H1 (cell line): Measurements from ENCODE around the gene TBC1D9. TPM values are rescaled to one million over a fixed set of nuclear protein-coding genes. Genes with fewer than 3 reads are reported as not detected.

Source experiments
- CTCF ChIA-PET: fragments of 300-600 bp; sonication (Branson Sonifier 250); formaldehyde crosslinking; loops from one replicate; lab custom pipeline; 2021; ENCODE audit not compliant: partially characterized antibody; lab: Charles Lee
- POLR2A ChIA-PET: fragments of 300-600 bp; sonication (Branson Sonifier 250); formaldehyde crosslinking; loops from one replicate; lab custom pipeline; 2021; ENCODE audit warnings: inconsistent platforms; ENCODE audit not compliant: partially characterized antibody; lab: Charles Lee
- DNase-seq, 2 experiments: peaks; one replicate each; pipeline versions ENCODE4 v3.0.0 to v3.0.0-alpha.2; 2010 to 2022; ENCODE audit warnings: low spot score in 2 of 2, low read depth in 1 of 2, mixed read lengths in 1 of 2
- FAIRE-seq: peaks from 2 replicates; lab custom pipeline; 2011; peaks lifted over from hg19 to GRCh38; lab: Jason Lieb, UNC
- H2AFZ ChIP-seq: 2 replicates; pipeline ENCODE4 v1.8.1; 2012; ENCODE audit warnings: low read length, inconsistent platforms
- H2AK5ac ChIP-seq: 2 replicates; pipeline ENCODE4 v1.6.1; 2013; ENCODE audit warnings: low read depth, low read length
- H2BK120ac ChIP-seq: replicated peaks from 2 replicates; pipeline ENCODE3; 2013; ENCODE audit warnings: low read depth, low read length, inconsistent platforms
- H2BK12ac ChIP-seq: 2 replicates; pipeline ENCODE4 v1.6.1; 2013; ENCODE audit warnings: low read depth, low read length
- H2BK15ac ChIP-seq: 2 replicates; pipeline ENCODE4 v1.6.1; 2013; ENCODE audit warnings: low read length
- H2BK20ac ChIP-seq: 2 replicates; pipeline ENCODE4 v1.6.1; 2013; ENCODE audit warnings: low read length
- H2BK5ac ChIP-seq: 2 replicates; pipeline ENCODE4 v1.6.1; 2013; ENCODE audit warnings: low read depth, low read length
- H3K14ac ChIP-seq: 2 replicates; pipeline ENCODE4 v1.6.1; 2013; ENCODE audit warnings: inconsistent platforms; ENCODE audit not compliant: insufficient read length
- H3K18ac ChIP-seq: 2 replicates; pipeline ENCODE4 v1.6.1; 2013; ENCODE audit warnings: low read length; ENCODE audit errors: extremely low read depth
- H3K23ac ChIP-seq: 2 replicates; pipeline ENCODE4 v1.6.1; 2013; ENCODE audit warnings: inconsistent platforms; ENCODE audit not compliant: insufficient read length
- H3K23me2 ChIP-seq: 2 replicates; pipeline ENCODE4 v1.6.1; 2013; ENCODE audit warnings: low read depth, low read length
- H3K27ac ChIP-seq: 2 replicates; pipeline ENCODE4 v1.6.1; 2011; ENCODE audit warnings: low read depth, low read length, inconsistent platforms
- H3K27me3 ChIP-seq, 4 experiments: replicated peaks in 1 of 4; 1 replicate in 1 of 4; 2 replicates in 3 of 4; pipeline versions ENCODE4 v1.6.1 to v1.8.1; 2011 to 2013; ENCODE audit warnings: low read length in 3 of 4, mild to moderate bottlenecking in 3 of 4, inconsistent platforms in 2 of 4, mixed read lengths in 2 of 4, moderate library complexity in 1 of 4; ENCODE audit not compliant: control insufficient read depth in 3 of 4, insufficient read depth in 3 of 4; ENCODE audit errors: extremely low read depth in 1 of 4
- H3K36me3 ChIP-seq, 4 experiments: 2 replicates each; pipeline versions ENCODE4 v1.6.1 to v1.8.1; 2011 to 2013; ENCODE audit warnings: mild to moderate bottlenecking in 4 of 4, low read length in 3 of 4, moderate library complexity in 2 of 4, control low read depth in 1 of 4, inconsistent platforms in 1 of 4; ENCODE audit not compliant: insufficient read depth in 4 of 4, control insufficient read depth in 2 of 4
- H3K4ac ChIP-seq: replicated peaks from 2 replicates; pipeline ENCODE3; 2013; ENCODE audit warnings: low read length, low read depth, mixed read lengths, inconsistent platforms; ENCODE audit not compliant: insufficient read length
- H3K4me1 ChIP-seq, 4 experiments: replicated peaks in 1 of 4; 1 replicate in 1 of 4; 2 replicates in 3 of 4; pipeline versions ENCODE4 v1.6.1 to v1.8.1; 2011 to 2013; ENCODE audit warnings: low read length in 3 of 4, inconsistent platforms in 2 of 4, mixed read lengths in 1 of 4; ENCODE audit not compliant: insufficient read depth in 4 of 4, control insufficient read depth in 3 of 4
- H3K4me2 ChIP-seq, 2 experiments: 2 replicates each; pipeline versions ENCODE4 v1.6.1 to v1.8.1; 2011 to 2013; ENCODE audit warnings: low read depth in 2 of 2, low read length in 2 of 2, control low read depth in 1 of 2, inconsistent platforms in 1 of 2, mild to moderate bottlenecking in 1 of 2; ENCODE audit not compliant: insufficient read depth in 1 of 2
- H3K4me3 ChIP-seq, 4 experiments: fragments of 200-600, 300-600 bp in 1 of 4; sonication (generic), shearing (Covaris generic), sonication (Bioruptor Twin) in 1 of 4; 2 replicates each; pipeline versions ENCODE4 v1.5.1 to v1.8.1; 2011 to 2016; ENCODE audit warnings: low read length in 4 of 4, low read depth in 3 of 4, control low read depth in 2 of 4, inconsistent platforms in 2 of 4, mild to moderate bottlenecking in 2 of 4, mixed read lengths in 1 of 4, moderate library complexity in 1 of 4; ENCODE audit not compliant: insufficient read depth in 2 of 4; ENCODE audit errors: extremely low read depth in 1 of 4
- H3K56ac ChIP-seq: replicated peaks from 2 replicates; pipeline ENCODE3; 2013; ENCODE audit warnings: low read depth, mild to moderate bottlenecking, mixed read lengths, low read length, inconsistent platforms; ENCODE audit not compliant: insufficient read length
- H3K79me1 ChIP-seq: 2 replicates; pipeline ENCODE4 v1.6.1; 2013; ENCODE audit warnings: low read depth, low read length, control low read depth
- H3K79me2 ChIP-seq, 2 experiments: 2 replicates each; pipeline versions ENCODE4 v1.6.1 to v1.8.1; 2012 to 2013; ENCODE audit warnings: low read length in 2 of 2, mild to moderate bottlenecking in 2 of 2, inconsistent platforms in 1 of 2; ENCODE audit not compliant: insufficient read depth in 2 of 2, control insufficient read depth in 1 of 2
- H3K9ac ChIP-seq, 4 experiments: replicated peaks in 1 of 4; 1 replicate in 1 of 4; 2 replicates in 3 of 4; pipeline versions ENCODE4 v1.6.1 to v1.8.1; 2011 to 2013; ENCODE audit warnings: low read depth in 3 of 4, low read length in 3 of 4, control low read depth in 2 of 4, mild to moderate bottlenecking in 2 of 4, moderate library complexity in 2 of 4, inconsistent platforms in 1 of 4; ENCODE audit errors: extremely low read depth in 1 of 4
- H3K9me3 ChIP-seq, 2 experiments: 2 replicates each; pipeline versions ENCODE4 v1.6.1 to v1.8.1; 2012 to 2013; ENCODE audit warnings: mild to moderate bottlenecking in 2 of 2, moderate library complexity in 2 of 2, control low read depth in 1 of 2, inconsistent platforms in 1 of 2, low read depth in 1 of 2, low read length in 1 of 2, mixed read lengths in 1 of 2; ENCODE audit not compliant: insufficient read depth in 2 of 2
- H4K20me1 ChIP-seq, 2 experiments: replicated peaks in 1 of 2; 2 replicates each; pipeline versions ENCODE3 to v1.8.1; 2011 to 2013; ENCODE audit warnings: inconsistent platforms in 2 of 2, low read length in 2 of 2, mild to moderate bottlenecking in 1 of 2; ENCODE audit not compliant: insufficient read depth in 2 of 2, control insufficient read depth in 1 of 2
- H4K5ac ChIP-seq: 2 replicates; pipeline ENCODE4 v1.6.1; 2013; ENCODE audit warnings: low read length, low read depth, mixed read lengths, inconsistent platforms; ENCODE audit not compliant: insufficient read length
- H4K8ac ChIP-seq: 2 replicates; pipeline ENCODE4 v1.8.0; 2013; ENCODE audit warnings: mild to moderate bottlenecking, moderate library complexity, low read length, inconsistent platforms; ENCODE audit not compliant: insufficient read depth; ENCODE audit errors: extremely low read depth
- H4K91ac ChIP-seq: replicated peaks from 2 replicates; pipeline ENCODE3; 2013; ENCODE audit warnings: low read length, mixed read lengths, inconsistent platforms; ENCODE audit not compliant: insufficient read length
- EGR1 ChIP-seq: IDR thresholded peaks from 2 replicates; pipeline ENCODE4 v1.6.1; 2011; ENCODE audit warnings: low read depth, low read length, borderline replicate concordance
- GABPA ChIP-seq: IDR thresholded peaks from 2 replicates; pipeline ENCODE4 v1.6.1; 2011; ENCODE audit warnings: mild to moderate bottlenecking, low read length, moderate library complexity, borderline replicate concordance; ENCODE audit not compliant: insufficient read depth
- HDAC6 ChIP-seq: IDR thresholded peaks from one replicate; pipeline ENCODE4 v1.7.1; 2012; ENCODE audit warnings: low read depth, mild to moderate bottlenecking, inconsistent platforms, low read length, moderate library complexity
- RNF2 ChIP-seq: fragments of 200-900, 300-1000 bp; sonication (generic); IDR thresholded peaks from 2 replicates; pipeline ENCODE4 v1.7.1; 2016; ENCODE audit warnings: borderline replicate concordance, low read depth, mild to moderate bottlenecking, antibody characterized with exemption, low read length; ENCODE audit not compliant: poor library complexity, severe bottlenecking; ENCODE audit errors: missing control alignments
- SAP30 ChIP-seq: fragments of 300-600 bp; sonication (generic); IDR thresholded peaks from 2 replicates; pipeline ENCODE4 v1.7.1; 2012; ENCODE audit warnings: low read length, moderate library complexity, mild to moderate bottlenecking, inconsistent platforms; ENCODE audit not compliant: insufficient read depth, insufficient replicate concordance
- SIN3A ChIP-seq, 2 experiments: IDR thresholded peaks in 1 of 2; conservative IDR thresholded peaks in 1 of 2; 2 replicates each; pipeline ENCODE4 v1.6.1; 2011 to 2012; ENCODE audit warnings: low read length in 2 of 2, improper control_type of control experiment in 1 of 2, low read depth in 1 of 2, mild to moderate bottlenecking in 1 of 2
- WGBS, 2 experiments: shearing (Covaris generic) in 1 of 2; methylation state at CpG; one replicate each; pipeline versions ENCODE4 v1.1.6 to v1.1.7; 2013 to 2015; ENCODE audit warnings: low lambda C conversion rate in 2 of 2, mixed read lengths in 2 of 2, inconsistent platforms in 1 of 2, low coverage in 1 of 2, missing lambda C conversion rate in 1 of 2; ENCODE audit not compliant: insufficient replicate concordance in 2 of 2, insufficient coverage in 1 of 2, insufficient read length in 1 of 2; ENCODE audit errors: extremely low coverage in 1 of 2, missing lambda C conversion rate in 1 of 2; 5-methylcytosine and 5-hydroxymethylcytosine counted together
- polyA plus RNA-seq, 7 experiments: library from polyadenylated mRNA; depleted of rRNA in 3 of 7; stranded (reverse) in 5 of 7; unstranded in 2 of 7; fragments of >200 nt in 5 of 7; fragments of 200-250 nt in 2 of 7; gene quantifications; 1 replicate in 5 of 7; 2 replicates in 1 of 7; 4 replicates in 1 of 7; pipeline versions ENCODE4 v1.2.1 to v1.2.3, GENCODE V29; 2011 to 2013; ENCODE audit warnings: missing spikeins in 2 of 7, mixed read lengths in 2 of 7
- total RNA-seq: library from RNA; stranded (reverse); fragmentation: NEBNext Ultra II Directional; extraction: Animal tissue kit (Norgen Biotek cat#: 25700); gene quantifications from 2 replicates; pipeline ENCODE4 v1.2.1, GENCODE V29; 2021
- TF ChIP-seq, protein P1 (sequence below): IDR thresholded peaks from 2 replicates; pipeline ENCODE4 v1.6.1; 2011; ENCODE audit warnings: low read length, improper control_type of control experiment

Gene TBC1D9
- total and polyA plus RNA-seq, 2 of the 8 experiments (the other 6 are each of a cell fraction or from before 2014, with no cell fraction given) = 0.94 to 1.0 TPM

DNA sequence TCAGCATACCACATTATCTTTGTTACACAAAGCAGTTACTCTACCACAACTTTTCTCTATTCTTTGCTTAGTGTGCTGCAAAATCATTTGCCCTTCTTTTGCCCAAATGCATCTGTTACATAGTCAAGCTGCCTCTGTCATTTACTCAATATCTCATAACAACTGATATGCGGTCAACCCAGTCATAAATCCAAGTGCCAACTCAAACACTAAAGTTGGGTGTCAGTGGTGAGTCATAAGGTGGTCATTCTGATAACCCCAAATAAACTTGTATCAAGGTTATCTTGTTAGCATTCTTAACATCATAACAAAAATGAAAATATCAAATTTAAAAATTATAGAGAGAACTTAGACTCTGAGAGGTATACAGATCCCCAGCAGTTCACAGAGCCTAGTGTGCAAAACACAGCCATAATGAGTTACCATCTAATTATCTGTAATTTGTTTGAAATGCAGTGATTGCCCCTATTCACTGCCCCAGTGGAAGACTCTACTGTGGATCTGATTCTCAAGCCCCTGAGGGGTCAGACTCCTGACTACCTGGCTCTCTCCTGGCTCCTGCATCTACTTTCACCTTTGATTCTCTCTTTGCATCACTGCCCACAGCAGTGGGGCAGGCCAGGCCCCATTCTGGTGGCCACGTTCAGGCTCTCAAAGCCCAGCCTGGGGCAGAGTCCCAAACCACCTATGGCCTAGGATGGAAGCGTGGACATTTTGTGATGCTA, 29.2 kb downstream of the TBC1D9 start:
- H3K9me3 ChIP-seq = no peaks in the 10 kb centered on the region
- TF ChIP-seq SIN3A (conservative IDR thresholded peaks at IDR 0.05 in 1 of 2, IDR thresholded peaks at IDR 0.05 in 1 of 2; ENCODE audit: low read depth in 1 of 2, low read length in 2 of 2) (no peak), SAP30 (no peak), HDAC6 (no peak), RNF2 (no peak), EGR1 (no peak), GABPA (no peak)
- TF ChIP-seq, protein P1, sequence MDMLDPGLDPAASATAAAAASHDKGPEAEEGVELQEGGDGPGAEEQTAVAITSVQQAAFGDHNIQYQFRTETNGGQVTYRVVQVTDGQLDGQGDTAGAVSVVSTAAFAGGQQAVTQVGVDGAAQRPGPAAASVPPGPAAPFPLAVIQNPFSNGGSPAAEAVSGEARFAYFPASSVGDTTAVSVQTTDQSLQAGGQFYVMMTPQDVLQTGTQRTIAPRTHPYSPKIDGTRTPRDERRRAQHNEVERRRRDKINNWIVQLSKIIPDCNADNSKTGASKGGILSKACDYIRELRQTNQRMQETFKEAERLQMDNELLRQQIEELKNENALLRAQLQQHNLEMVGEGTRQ = no peak
- no peaks in the 10 kb centered on the region for H3K23me2 ChIP-seq
- H3K4me2 ChIP-seq = no peak overlapping the region
- no peak overlapping the region for H2BK20ac ChIP-seq
- H2BK15ac ChIP-seq = no peak overlapping the region
- POLR2A ChIA-PET = no interaction called here
- no peak overlapping the region for H3K27ac ChIP-seq
- H3K18ac ChIP-seq = no peak overlapping the region
- no peak overlapping the region for H4K91ac ChIP-seq
- H4K5ac ChIP-seq = no peak overlapping the region
- no peak overlapping the region for H3K56ac ChIP-seq
- H4K8ac ChIP-seq = no peak overlapping the region; the same call in 1 of the 2 replicates
- H3K27me3 ChIP-seq = no peaks in the 10 kb centered on the region
- no peak overlapping the region for H2BK12ac ChIP-seq
- H3K4ac ChIP-seq = no peak overlapping the region
- H4K20me1 ChIP-seq = no peaks in the 10 kb centered on the region
- 81% methylated on average over 3 of the region's 3 CpGs; no CpG with 5 or more reads in 1 of the 2 experiments for WGBS, 2 experiments
- H3K4me1 ChIP-seq = peaks cover 0 to 9% (median 0%) of the 10 kb centered on the region in 4 experiments; a peak in 1 of 7 replicates
- CTCF ChIA-PET = no interaction called here
- H3K79me1 ChIP-seq = no peaks in the 10 kb centered on the region
- no peak overlapping the region for H3K9ac ChIP-seq
- H2AFZ ChIP-seq = no peak overlapping the region
- no peak for DNase-seq
- H2BK5ac ChIP-seq = no peak overlapping the region
- H2AK5ac ChIP-seq = no peak overlapping the region
- no peak overlapping the region for H3K4me3 ChIP-seq
- no peak overlapping the region for H3K23ac ChIP-seq
- H3K14ac ChIP-seq = no peak overlapping the region
- no peaks in the 10 kb centered on the region for H3K79me2 ChIP-seq
- FAIRE-seq = no peak
- H3K36me3 ChIP-seq = no peaks in the 10 kb centered on the region
- H2BK120ac ChIP-seq = no peak overlapping the region
